K562 (cell line): Measurements from ENCODE around the gene CLEC19A. TPM values are rescaled to one million over a fixed set of nuclear protein-coding genes. Genes with fewer than 3 reads are reported as not detected.

Experiments
- ATAC-seq: fragments of 200-7000 bp; cut with Tn5 transposase; 3 replicates; pipeline ENCODE4 v1.9.1; 2020; ENCODE audit warnings: moderate library complexity
- BruUV-seq: library from RNA; stranded (reverse); fragments of 400-500 nt; replicated peaks from 2 replicates; lab custom pipeline; 2021; lab: Mats Ljungman, UMichigan
- CTCF ChIA-PET: fragments of 300-600 bp; formaldehyde crosslinking; extraction: SDS; loops from one replicate; lab custom pipeline; 2021; ENCODE audit warnings: low intra/inter-chr PET ratio; lab: Yijun Ruan, JAX
- POLR2A ChIA-PET: fragments of 300-600, 350-650 bp; sonication (Branson Sonifier 250); formaldehyde crosslinking; extraction: SDS; loops from one replicate; lab custom pipeline; 2021; ENCODE audit warnings: antibody characterized with exemption, inconsistent platforms; lab: Yijun Ruan, JAX
- DNase-seq, 4 experiments: peaks; one replicate each; pipeline versions ENCODE4 v3.0.0 to v3.0.0-alpha.2; 2011 to 2018; ENCODE audit warnings: low spot score in 3 of 4, mixed read lengths in 3 of 4; ENCODE audit errors: extremely low read depth in 1 of 4
- FAIRE-seq: peaks from 2 replicates; lab custom pipeline; 2011; peaks lifted over from hg19 to GRCh38; lab: Jason Lieb, UNC
- H2AFZ ChIP-seq: 2 replicates; pipeline ENCODE4 v1.6.0; 2011; ENCODE audit warnings: low read depth, low read length, control low read depth, inconsistent platforms
- H3K27ac ChIP-seq: fragments of 200-600 bp; 3 replicates; pipeline ENCODE4 v1.8.0; 2011; ENCODE audit warnings: low read depth, mild to moderate bottlenecking, control low read depth, inconsistent platforms, low read length, moderate library complexity, mixed read lengths; ENCODE audit errors: extremely low read depth
- H3K27me3 ChIP-seq, 2 experiments: fragments of 300-600 bp in 1 of 2; 2 replicates in 1 of 2; 3 replicates in 1 of 2; pipeline versions ENCODE4 v1.6.0 to v1.8.0; 2011; ENCODE audit warnings: inconsistent platforms in 2 of 2, low read length in 2 of 2, mild to moderate bottlenecking in 1 of 2, mixed read lengths in 1 of 2, moderate library complexity in 1 of 2; ENCODE audit not compliant: control insufficient read depth in 2 of 2, insufficient read depth in 2 of 2
- H3K36me3 ChIP-seq: fragments of 300-600 bp; 3 replicates; pipeline ENCODE4 v1.8.0; 2011; ENCODE audit warnings: mild to moderate bottlenecking, low read length, inconsistent platforms; ENCODE audit not compliant: control insufficient read depth, insufficient read depth
- H3K4me1 ChIP-seq, 2 experiments: fragments of 200-600 bp in 1 of 2; replicated peaks in 1 of 2; 2 replicates in 1 of 2; 3 replicates in 1 of 2; pipeline versions ENCODE4 v1.5.1 to v1.8.0; 2011; ENCODE audit warnings: inconsistent platforms in 2 of 2, low read length in 2 of 2, mild to moderate bottlenecking in 1 of 2, mixed read lengths in 1 of 2, moderate library complexity in 1 of 2; ENCODE audit not compliant: control insufficient read depth in 2 of 2, insufficient read depth in 2 of 2
- H3K4me2 ChIP-seq: 2 replicates; pipeline ENCODE4 v1.6.1; 2011; ENCODE audit warnings: low read length, control low read depth, inconsistent platforms, mixed read lengths; ENCODE audit not compliant: insufficient read depth
- H3K4me3 ChIP-seq: fragments of 200-600 bp; sonication (generic), shearing (Covaris generic); 2 replicates; pipeline ENCODE4 v1.5.1; 2016; ENCODE audit warnings: control low read depth, inconsistent platforms
- H3K79me2 ChIP-seq: fragments of 200-600 bp; 3 replicates; pipeline ENCODE4 v1.8.0; 2011; ENCODE audit warnings: low read length, inconsistent platforms; ENCODE audit not compliant: control insufficient read depth, insufficient read depth
- H3K9ac ChIP-seq, 2 experiments: 2 replicates each; pipeline versions ENCODE4 v1.6.0 to v1.6.1; 2011; ENCODE audit warnings: low read depth in 2 of 2, low read length in 2 of 2, control low read depth in 1 of 2, inconsistent platforms in 1 of 2, mild to moderate bottlenecking in 1 of 2, mixed read lengths in 1 of 2; ENCODE audit not compliant: insufficient read depth in 1 of 2
- H3K9me1 ChIP-seq: one replicate; pipeline ENCODE4 v1.6.0; 2011; ENCODE audit warnings: inconsistent platforms, mild to moderate bottlenecking, low read length, moderate library complexity; ENCODE audit not compliant: control insufficient read depth, insufficient read depth
- H3K9me3 ChIP-seq: replicated peaks from 2 replicates; pipeline ENCODE4 v1.5.1; 2011; ENCODE audit warnings: low read depth, low read length, inconsistent platforms; ENCODE audit not compliant: control insufficient read depth, insufficient read depth
- H4K20me1 ChIP-seq: replicated peaks from 2 replicates; pipeline ENCODE4 v1.6.1; 2011; ENCODE audit warnings: low read length, inconsistent platforms, mixed read lengths; ENCODE audit not compliant: control insufficient read depth, insufficient read depth
- CC2D1A ChIP-seq: fragments of 450-650 bp; IDR thresholded peaks from 2 replicates; pipeline ENCODE4 v1.6.1; 2017; ENCODE audit warnings: mild to moderate bottlenecking
- MAFG ChIP-seq: fragments of 450-650 bp; conservative IDR thresholded peaks from 2 replicates; pipeline ENCODE4 v1.6.1; 2016; ENCODE audit warnings: missing genetic modification characterization, missing compliant biosample characterization
- PHF21A ChIP-seq: fragments of 450-650 bp; IDR thresholded peaks from 2 replicates; pipeline ENCODE4 v1.6.1; 2017; ENCODE audit warnings: low read depth, borderline replicate concordance
- SRSF7 ChIP-seq: fragments of 200-400 bp; formaldehyde crosslinking; optimal IDR thresholded peaks from 2 replicates; pipeline ENCODE3; 2017; ENCODE audit warnings: mild to moderate bottlenecking, low read depth, low read length
- ZNF165 ChIP-seq: fragments of 250-450 bp; sonication (Bioruptor Pico); IDR thresholded peaks from 2 replicates; pipeline ENCODE4 v1.4.0; 2020; ENCODE audit warnings: borderline replicate concordance
- WGBS: fragments of 100-300 bp; shearing (Covaris generic); methylation state at CpG from one replicate; pipeline ENCODE4 v1.1.6; 2016; ENCODE audit warnings: low coverage, mixed read lengths; ENCODE audit not compliant: insufficient coverage; ENCODE audit errors: missing lambda C conversion rate; 5-methylcytosine and 5-hydroxymethylcytosine counted together
- in situ Hi-C: fragments of 300-500 bp; cut with MboI; formaldehyde crosslinking; loops from 4 replicates; pipeline ENCODE4 v1.15.0; 2018; ENCODE audit warnings: inconsistent platforms, mixed read lengths
- intact Hi-C: fragments of 100-400 bp; cut with micrococcal nuclease; formaldehyde crosslinking; loops from 2 replicates; pipeline ENCODE4 v1.14.2; 2022
- polyA plus RNA-seq, 8 experiments: library from polyadenylated mRNA; depleted of rRNA in 4 of 8; stranded (reverse) in 5 of 8; unstranded in 3 of 8; fragments of >200 nt; fragmentation: Nextera tagmentation in 2 of 8; fragmentation: Illumina TruSeq in 1 of 8; extraction: Ambion mirVana in 2 of 8; extraction: Trizol in 1 of 8; gene quantifications; 2 replicates each; pipeline versions ENCODE4 v1.2.1 to v1.2.3, GENCODE V29; 2011 to 2014; ENCODE audit warnings: inconsistent platforms in 1 of 8, missing spikeins in 1 of 8
- total RNA-seq, 7 experiments: library from RNA; depleted of rRNA in 6 of 7; stranded (reverse); fragments of >200 nt in 6 of 7; fragmentation: Illumina TruSeq in 2 of 7; extraction: Trizol in 2 of 7; gene quantifications; 2 replicates each; pipeline versions ENCODE4 v1.2.1 to v1.2.3, GENCODE V29; 2011 to 2021; ENCODE audit warnings: low replicate concordance in 1 of 7
- TF ChIP-seq, protein P1 (sequence below): fragments of 250-450 bp; sonication (Bioruptor Pico); IDR thresholded peaks from 2 replicates; pipeline ENCODE4 v1.8.0; 2022; ENCODE audit warnings: inconsistent platforms

Gene CLEC19A
- total and polyA plus RNA-seq, 9 of the 15 experiments (the other 6 are each of a cell fraction or from before 2014, with no cell fraction given): not detected

DNA sequence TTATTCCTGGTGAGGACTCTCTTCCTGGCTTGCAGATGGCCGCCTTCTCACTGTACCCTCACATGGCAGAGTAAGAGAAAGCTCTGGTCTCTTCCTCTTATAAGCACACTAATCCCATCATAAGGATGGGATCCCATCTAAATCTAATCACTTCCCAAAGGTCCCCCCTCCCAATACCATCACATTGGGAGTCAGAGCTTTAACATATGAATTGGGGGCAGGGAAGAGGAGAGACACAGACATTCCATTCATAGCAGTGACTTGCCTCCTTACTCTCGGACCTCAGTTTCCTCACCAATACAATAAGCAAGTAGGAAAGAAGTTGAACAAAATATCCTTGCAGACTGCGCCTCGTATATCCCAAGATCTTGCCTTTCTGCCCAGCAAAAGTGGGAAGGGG lies 1.7 kb downstream of the CLEC19A start:
- no peak for FAIRE-seq
- POLR2A ChIA-PET: interaction anchor here (0.5 to 1.0 kb wide), 3 partner anchors 13 to 305 kb away, joined by 3 read pairs; no protein-coding TSS in a partner anchor
- CTCF ChIA-PET: no interaction called here

More for the DNA sequence above, 1.7 kb downstream of the CLEC19A start:
- Histone ChIP-seq H3K79me2 (no peaks in the 10 kb centered on the region), H3K4me2 (no peak overlapping the region), H3K4me1 (no peaks in the 10 kb centered on the region; a peak in 1 of 5 replicates), H2AFZ (no peak overlapping the region), H3K36me3 (no peaks in the 10 kb centered on the region), H4K20me1 (no peaks in the 10 kb centered on the region), H3K4me3 (no peak overlapping the region), H3K9ac (no peak overlapping the region), H3K27ac (no peak overlapping the region), H3K9me3 (no peaks in the 10 kb centered on the region), H3K27me3 (no peaks in the 10 kb centered on the region; a peak in 1 of 5 replicates), H3K9me1 (no peaks in the 10 kb centered on the region)
- 4% methylated on average over 4 of the region's 4 CpGs for WGBS
- ATAC-seq (no peak), DNase-seq (no peak)
- intact Hi-C loops (no loop called here), in situ Hi-C loops (no loop called here)
- no TSS peak for BruUV-seq
- TF ChIP-seq, protein P1, sequence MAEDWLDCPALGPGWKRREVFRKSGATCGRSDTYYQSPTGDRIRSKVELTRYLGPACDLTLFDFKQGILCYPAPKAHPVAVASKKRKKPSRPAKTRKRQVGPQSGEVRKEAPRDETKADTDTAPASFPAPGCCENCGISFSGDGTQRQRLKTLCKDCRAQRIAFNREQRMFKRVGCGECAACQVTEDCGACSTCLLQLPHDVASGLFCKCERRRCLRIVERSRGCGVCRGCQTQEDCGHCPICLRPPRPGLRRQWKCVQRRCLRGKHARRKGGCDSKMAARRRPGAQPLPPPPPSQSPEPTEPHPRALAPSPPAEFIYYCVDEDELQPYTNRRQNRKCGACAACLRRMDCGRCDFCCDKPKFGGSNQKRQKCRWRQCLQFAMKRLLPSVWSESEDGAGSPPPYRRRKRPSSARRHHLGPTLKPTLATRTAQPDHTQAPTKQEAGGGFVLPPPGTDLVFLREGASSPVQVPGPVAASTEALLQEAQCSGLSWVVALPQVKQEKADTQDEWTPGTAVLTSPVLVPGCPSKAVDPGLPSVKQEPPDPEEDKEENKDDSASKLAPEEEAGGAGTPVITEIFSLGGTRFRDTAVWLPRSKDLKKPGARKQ (CRISPR knock-in tag): no peak
- TF ChIP-seq CC2D1A: no peak
- no peak for TF ChIP-seq ZNF165
- no peak for TF ChIP-seq PHF21A
- TF ChIP-seq MAFG: no peak
- no peak for TF ChIP-seq SRSF7
